DOHH2 (cell line): ENCODE measurements around the gene ITGA1.

Experiments used
- CTCF ChIP-seq: fragments of 200-600 bp; sonication (generic); IDR thresholded peaks from one replicate; pipeline ENCODE4 v1.5.1; 2014; ENCODE audit warnings: antibody characterized with exemption, mild to moderate bottlenecking, low read depth, low read length; ENCODE audit not compliant: poor library complexity, severe bottlenecking
- EZH2phosphoT487 ChIP-seq: fragments of 200-600 bp; sonication (generic); IDR thresholded peaks from 2 replicates; pipeline ENCODE4 v1.6.1; 2017; ENCODE audit warnings: borderline replicate concordance, mild to moderate bottlenecking, antibody characterized with exemption, low read length, moderate library complexity, mixed read lengths

- TF ChIP-seq CTCF (no peak), EZH2phosphoT487 (no peak)
Measured at GRCh38 chr5:52922384-52922783, 134.7 kb downstream of the ITGA1 start.
